ENCODE data around the gene DEFB132. TPM values are rescaled to one million over a fixed set of nuclear protein-coding genes. Genes with fewer than 3 reads are reported as not detected.

DEFB132 gene
- total and polyA plus RNA-seq, 2 of the 8 experiments (the other 6 are each of a cell fraction or from before 2014, with no cell fraction given) = not detected

- no peak for TF ChIP-seq CHD7 (IDR thresholded peaks at IDR 0.05; ENCODE audit: insufficient replicate concordance, low read length)
- no peak for TF ChIP-seq SP2 (IDR thresholded peaks at IDR 0.05; ENCODE audit: low read length)
- peak; percentile 87 to 99; a peak in 3 of 4 replicates for TF ChIP-seq SIN3A (conservative IDR thresholded peaks at IDR 0.05 in 1 of 2, IDR thresholded peaks at IDR 0.05 in 1 of 2; ENCODE audit: low read depth in 1 of 2, low read length in 2 of 2)
- no peak for TF ChIP-seq TAF7 (optimal IDR thresholded peaks at IDR 0.05; ENCODE audit: borderline replicate concordance, low read depth, low read length)
- TF ChIP-seq RNF2 (IDR thresholded peaks at IDR 0.05; ENCODE audit: borderline replicate concordance, low read depth, low read length, missing control alignments, poor library complexity, severe bottlenecking) = no peak
- no peak for TF ChIP-seq SRF (IDR thresholded peaks at IDR 0.05; ENCODE audit: low read depth, low read length)
- TF ChIP-seq POLR2A (IDR thresholded peaks at IDR 0.05; ENCODE audit: control extremely low read depth in 1 of 2, low read depth in 2 of 2, low read length in 2 of 2) = peak in 1 of 2 experiments; percentile 46; a peak in 1 of 3 replicates
- TF ChIP-seq RAD21 (IDR thresholded peaks at IDR 0.05 in 1 of 2, conservative IDR thresholded peaks at IDR 0.05 in 1 of 2; ENCODE audit: low read depth in 2 of 2, low read length in 2 of 2) = no peak
- no peak for TF ChIP-seq CTBP2 (IDR thresholded peaks at IDR 0.05; ENCODE audit: borderline replicate concordance, insufficient read depth, insufficient read length, low read length)
Observed at GRCh38 chr20:290084-290831, 32.7 kb downstream of the DEFB132 start, which contains the start of gene C20orf96 (continued).
